Colonic mucosa (tissue), 4 donors: ENCODE results near the gene TNNI2. TPM values are rescaled to one million over a fixed set of nuclear protein-coding genes. Genes with fewer than 3 reads are reported as not detected.

Source experiments
- DNase-seq: peaks from one replicate; pipeline ENCODE4 v3.0.0-alpha.2; 2020
- H3K27ac ChIP-seq: fragments of 200-600 bp; one replicate; pipeline ENCODE4 v1.8.0; 2021
- H3K27me3 ChIP-seq: fragments of 200-600 bp; one replicate; pipeline ENCODE4 v1.8.0; 2021
- H3K36me3 ChIP-seq: fragments of 200-600 bp; one replicate; pipeline ENCODE4 v1.8.0; 2021
- H3K4me1 ChIP-seq: fragments of 200-600 bp; one replicate; pipeline ENCODE4 v1.8.0; 2021; ENCODE audit warnings: mild to moderate bottlenecking
- H3K4me3 ChIP-seq: fragments of 200-600 bp; one replicate; pipeline ENCODE4 v1.8.0; 2021
- H3K9ac ChIP-seq, 2 donors: one replicate each; pipeline ENCODE4 v1.7.0; 2013; ENCODE audit warnings: control low read depth in 2 of 2, low read depth in 2 of 2, low read length in 2 of 2
- H3K9me3 ChIP-seq: fragments of 200-600 bp; one replicate; pipeline ENCODE4 v1.8.0; 2021
- intact Hi-C: fragments of 100-400 bp; cut with DNase I; formaldehyde crosslinking; loops from one replicate; pipeline ENCODE4 v1.14.1; 2022
- total RNA-seq, 2 donors: library from RNA; stranded (reverse); fragmentation: NEBNext Ultra II Directional in 1 of 2; extraction: Animal tissue kit (Norgen Biotek cat#: 25700) in 1 of 2; gene quantifications; one replicate each; pipeline ENCODE4 v1.2.1, GENCODE V29; 2021
- TF ChIP-seq, protein P1 (sequence below): fragments of 200-600 bp; IDR thresholded peaks from one replicate; pipeline ENCODE4 v1.8.0; 2022; ENCODE audit warnings: antibody characterized with exemption, mild to moderate bottlenecking
- donor health status: healthy.
- donor health status: DM: no; HTN: no; CAD: no.
- donor health status: DM: no; HTN: no; CAD: no.

The TNNI2 gene
- total RNA-seq, 2 donors from 2014 or later = 0.94 TPM; not detected in 1

DNA sequence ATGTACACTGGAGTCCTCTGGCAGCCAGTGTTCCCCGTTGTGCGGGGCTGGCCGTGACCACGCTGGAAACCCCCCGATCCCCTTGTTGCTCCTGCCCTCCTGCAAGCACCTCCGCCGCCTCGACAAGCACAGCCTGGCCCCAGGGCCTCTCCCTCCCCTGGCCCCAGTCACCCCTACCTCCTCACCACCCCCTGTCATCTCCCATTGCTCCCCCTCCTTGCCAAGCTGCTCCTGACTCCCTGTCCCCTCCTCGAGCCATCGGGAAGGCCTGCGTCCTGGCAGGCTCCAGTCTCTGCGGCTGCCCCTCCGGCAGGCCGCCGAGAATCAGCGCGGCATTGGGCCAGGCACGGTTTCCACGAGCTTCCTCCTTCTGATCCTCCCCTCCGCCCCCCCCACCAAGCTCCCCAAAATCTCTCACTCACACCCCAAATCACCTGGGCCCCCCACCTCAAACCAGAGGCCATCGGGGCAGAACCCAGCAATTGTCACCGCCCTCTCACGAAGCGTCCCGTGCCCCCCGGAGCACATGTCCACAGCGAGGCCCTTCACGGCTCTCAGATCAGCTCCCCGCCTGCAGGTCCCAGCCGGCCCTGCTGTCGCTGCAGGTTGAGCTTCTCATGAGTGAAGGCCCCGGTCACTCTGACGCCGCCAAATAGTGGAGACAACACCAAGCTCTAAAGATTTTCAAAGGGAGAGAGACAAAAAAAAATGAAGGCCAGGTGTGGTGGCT, 8.4 kb downstream of the TNNI2 start:
- intact Hi-C loops = no loop called here
- H3K4me3 ChIP-seq = no peak overlapping the region

DNA sequence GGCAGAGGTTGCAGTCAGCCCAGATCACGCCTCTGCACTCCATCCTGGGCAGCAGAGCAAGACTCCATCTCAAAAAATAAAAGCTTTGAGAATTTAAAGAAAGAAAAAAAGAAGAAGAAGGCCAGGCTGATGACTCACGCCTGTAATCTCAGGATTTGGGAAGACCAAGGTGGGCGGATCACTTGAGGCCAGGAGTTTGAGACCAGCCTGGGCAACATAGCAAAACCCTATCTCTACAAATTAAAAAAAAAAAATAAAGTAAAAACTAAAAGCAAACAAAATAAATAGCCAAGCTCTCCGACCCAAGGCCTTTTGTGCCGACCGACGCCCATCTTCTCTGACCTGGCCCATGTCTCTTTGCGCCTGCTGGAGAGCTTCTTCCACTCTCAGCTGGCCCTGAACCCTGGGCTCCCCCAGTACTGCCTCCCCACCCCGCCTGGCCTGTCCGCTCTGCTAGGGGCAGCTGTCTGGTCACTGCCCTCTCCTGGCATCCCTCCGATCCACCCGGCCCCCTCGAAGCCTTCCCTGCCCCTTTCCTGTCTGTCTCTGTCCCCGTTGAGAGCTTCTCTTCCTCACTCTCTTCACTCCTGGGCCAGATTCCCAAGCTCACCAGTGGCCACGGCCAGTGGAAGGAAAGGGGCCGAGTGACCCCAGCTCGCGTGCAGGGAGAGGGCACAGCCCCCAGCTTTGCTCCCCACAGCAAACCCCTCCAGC, 9.3 kb downstream of the TNNI2 start:
- Histone ChIP-seq H3K36me3 (no peaks in the 10 kb centered on the region), H3K4me3 (no peak overlapping the region), H3K27ac (no peak overlapping the region), H3K27me3 (no peaks in the 10 kb centered on the region), H3K9me3 (no peaks in the 10 kb centered on the region), H3K4me1 (no peaks in the 10 kb centered on the region), H3K9ac (no peak overlapping the region)
- DNase-seq = no peak
- intact Hi-C loops = no loop called here
- TF ChIP-seq, protein P1, sequence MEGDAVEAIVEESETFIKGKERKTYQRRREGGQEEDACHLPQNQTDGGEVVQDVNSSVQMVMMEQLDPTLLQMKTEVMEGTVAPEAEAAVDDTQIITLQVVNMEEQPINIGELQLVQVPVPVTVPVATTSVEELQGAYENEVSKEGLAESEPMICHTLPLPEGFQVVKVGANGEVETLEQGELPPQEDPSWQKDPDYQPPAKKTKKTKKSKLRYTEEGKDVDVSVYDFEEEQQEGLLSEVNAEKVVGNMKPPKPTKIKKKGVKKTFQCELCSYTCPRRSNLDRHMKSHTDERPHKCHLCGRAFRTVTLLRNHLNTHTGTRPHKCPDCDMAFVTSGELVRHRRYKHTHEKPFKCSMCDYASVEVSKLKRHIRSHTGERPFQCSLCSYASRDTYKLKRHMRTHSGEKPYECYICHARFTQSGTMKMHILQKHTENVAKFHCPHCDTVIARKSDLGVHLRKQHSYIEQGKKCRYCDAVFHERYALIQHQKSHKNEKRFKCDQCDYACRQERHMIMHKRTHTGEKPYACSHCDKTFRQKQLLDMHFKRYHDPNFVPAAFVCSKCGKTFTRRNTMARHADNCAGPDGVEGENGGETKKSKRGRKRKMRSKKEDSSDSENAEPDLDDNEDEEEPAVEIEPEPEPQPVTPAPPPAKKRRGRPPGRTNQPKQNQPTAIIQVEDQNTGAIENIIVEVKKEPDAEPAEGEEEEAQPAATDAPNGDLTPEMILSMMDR = no peak

More for the DNA sequence above, 8.4 kb downstream of the TNNI2 start:
- no peaks in the 10 kb centered on the region for H3K36me3 ChIP-seq
- H3K4me1 ChIP-seq = no peaks in the 10 kb centered on the region
- no peaks in the 10 kb centered on the region for H3K9me3 ChIP-seq
- no peaks in the 10 kb centered on the region for H3K27me3 ChIP-seq
- no peak overlapping the region for H3K27ac ChIP-seq
- TF ChIP-seq, protein P1 = no peak
- DNase-seq = no peak
- H3K9ac ChIP-seq = no peak overlapping the region

DNA sequence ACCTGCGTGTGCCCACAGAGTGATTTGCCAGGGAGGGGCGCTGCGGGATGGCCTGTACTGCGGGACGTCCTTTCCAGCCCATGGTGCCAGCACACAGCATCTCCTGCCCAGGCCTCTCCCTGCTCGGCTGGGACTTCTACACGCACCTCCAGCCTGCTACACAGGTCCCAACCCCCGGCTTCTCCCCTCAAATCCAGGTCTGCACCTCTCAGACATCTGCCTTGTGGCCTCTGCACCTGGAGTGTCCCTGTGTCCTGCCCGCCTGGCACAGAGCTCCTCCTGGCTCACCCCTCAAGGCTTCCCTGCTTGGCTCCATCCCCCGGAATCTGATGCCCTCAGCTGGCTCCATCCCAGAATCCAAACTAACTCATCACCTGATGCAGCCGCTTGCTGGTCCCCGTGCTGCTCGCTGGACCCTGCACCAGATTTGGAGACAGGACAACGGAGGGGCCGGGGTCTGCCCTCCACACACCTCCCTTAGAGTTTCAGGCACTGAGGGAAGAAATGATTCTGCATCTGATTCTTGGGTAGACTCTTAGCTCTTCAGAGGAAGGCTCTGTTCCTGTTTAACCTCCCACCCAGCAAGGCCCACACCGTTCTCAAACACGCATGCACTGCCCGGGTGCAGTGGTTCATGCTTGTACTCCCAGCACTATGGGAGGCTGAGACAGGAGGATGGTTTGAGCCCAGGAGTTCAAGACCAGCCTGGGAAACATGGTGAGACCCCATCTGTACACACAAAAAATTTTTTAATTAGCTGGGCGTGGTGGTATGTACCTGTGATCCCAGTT, 10.1 kb downstream of the TNNI2 start:
- Histone ChIP-seq H3K9ac (no peak overlapping the region), H3K9me3 (no peaks in the 10 kb centered on the region), H3K4me1 (no peaks in the 10 kb centered on the region), H3K27me3 (no peaks in the 10 kb centered on the region), H3K27ac (no peak overlapping the region), H3K4me3 (no peak overlapping the region), H3K36me3 (no peaks in the 10 kb centered on the region)
- no peak for DNase-seq
- intact Hi-C loops = no loop called here
- TF ChIP-seq, protein P1 = no peak

DNA sequence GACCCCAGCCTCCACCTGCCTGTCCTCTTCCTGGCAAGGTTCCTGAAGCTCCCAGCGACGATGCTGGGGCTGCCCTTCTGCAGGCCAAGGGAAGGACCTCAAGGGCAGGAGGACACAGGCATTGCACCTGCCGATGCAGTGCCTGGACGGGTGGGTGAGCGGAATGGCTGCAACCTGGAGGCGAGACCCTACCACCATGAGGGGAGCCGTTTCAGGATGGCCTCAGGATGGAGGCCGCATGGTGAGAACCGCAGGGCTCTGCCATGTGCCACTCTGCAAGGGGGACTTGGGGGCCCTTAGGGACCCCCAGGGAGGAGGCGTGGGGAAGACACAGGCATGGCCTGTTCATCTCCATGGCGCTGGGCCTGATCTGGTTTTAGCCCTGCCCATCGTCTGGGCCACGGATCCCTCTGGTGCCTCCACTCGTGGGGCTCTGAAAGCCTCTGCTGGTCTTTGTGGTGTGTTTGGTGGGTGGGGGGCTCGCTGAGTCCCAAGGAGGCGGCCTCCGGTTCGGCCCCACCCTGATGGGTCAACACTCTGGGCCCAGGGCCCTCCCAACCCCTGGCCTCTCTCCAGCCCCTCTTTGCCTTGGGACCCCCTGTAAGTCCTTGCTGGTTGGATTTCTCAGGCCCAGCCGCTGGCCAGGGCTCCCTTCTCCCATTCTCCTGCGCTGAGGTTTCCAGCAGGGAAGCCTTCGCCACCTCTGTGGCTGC, 12.8 kb downstream of the TNNI2 start:
- Histone ChIP-seq H3K36me3 (no peaks in the 10 kb centered on the region), H3K27me3 (no peaks in the 10 kb centered on the region), H3K4me3 (no peak overlapping the region), H3K9me3 (no peaks in the 10 kb centered on the region), H3K27ac (peak overlapping the region; percentile 57), H3K9ac (peak overlapping the region; percentile 19 to 24), H3K4me1 (no peaks in the 10 kb centered on the region)
- intact Hi-C loops = no loop called here
- DNase-seq = no peak
- TF ChIP-seq, protein P1 = no peak
